HT1080 (cell line): Measurements from ENCODE around the gene CDC42EP5. TPM values are rescaled to one million over a fixed set of nuclear protein-coding genes. Genes with fewer than 3 reads are reported as not detected.
"Not testable (repeated sequence)": the region's sequence is repeated elsewhere in the genome, so short reads cannot be mapped to it uniquely, and the experiment has no call there.

Source experiments
- DNase-seq: peaks from one replicate; pipeline ENCODE4 v3.0.0-alpha.2; 2015; ENCODE audit warnings: low read depth
- total RNA-seq: library from RNA; depleted of rRNA; stranded (reverse); fragments of >200 nt; shearing (Covaris generic); gene quantifications from 2 replicates; pipeline ENCODE4 v1.2.3, GENCODE V29; 2014

The CDC42EP5 gene
- total RNA-seq, 1 experiment from 2014 or later: 1.8 TPM

- DNase-seq: no peak
These were observed 16.7 kb upstream of the CDC42EP5 start for GRCh38 chr19:54489766-54490165.

GRCh38 chr19:54489341-54489740 lies 16.2 kb upstream of the CDC42EP5 start:
- DNase-seq: no peak

GRCh38 chr19:54485851-54486250 lies 12.8 kb upstream of the CDC42EP5 start:
- no peak for DNase-seq

- no peak for DNase-seq
These were observed 11.4 kb upstream of the CDC42EP5 start for GRCh38 chr19:54484451-54484850.

GRCh38 chr19:54482889-54483288 lies 9.8 kb upstream of the CDC42EP5 start:
- no peak for DNase-seq

- DNase-seq: no peak
These were observed 8.3 kb upstream of the CDC42EP5 start for GRCh38 chr19:54481326-54481930.

GRCh38 chr19:54480051-54480450 lies 7.0 kb upstream of the CDC42EP5 start:
- no peak for DNase-seq

- no peak for DNase-seq
These were observed 5.7 kb upstream of the CDC42EP5 start for GRCh38 chr19:54478677-54479266.

- DNase-seq: no peak
These were observed 4.6 kb upstream of the CDC42EP5 start for GRCh38 chr19:54477650-54478049.

GRCh38 chr19:54475706-54476105 lies 2.6 kb upstream of the CDC42EP5 start:
- no peak for DNase-seq

- DNase-seq: no peak
These were observed 836 bp upstream of the CDC42EP5 start for GRCh38 chr19:54473892-54474372.

- no peak for DNase-seq
These were observed 1.9 kb downstream of the CDC42EP5 start for GRCh38 chr19:54470991-54471782.

- DNase-seq: no peak
These were observed 2.7 kb downstream of the CDC42EP5 start for GRCh38 chr19:54470276-54470887.

GRCh38 chr19:54469496-54469934 lies 3.6 kb downstream of the CDC42EP5 start:
- no peak for DNase-seq

GRCh38 chr19:54466110-54466480 lies 7.0 kb downstream of the CDC42EP5 start:
- not testable (repeated sequence) for DNase-seq

- no peak for DNase-seq
These were observed 7.5 kb downstream of the CDC42EP5 start for GRCh38 chr19:54465426-54466109.

GRCh38 chr19:54464630-54465425 lies 8.3 kb downstream of the CDC42EP5 start:
- DNase-seq: peak; percentile 87

- no peak for DNase-seq
These were observed 9.0 kb downstream of the CDC42EP5 start for GRCh38 chr19:54464044-54464629.

- DNase-seq: peak; percentile 95
These were observed 9.5 kb downstream of the CDC42EP5 start, which contains the start of gene LENG9 for GRCh38 chr19:54463531-54464043. Gene LENG9, minus strand, starts transcription at chr19:54463778. Its CDS starts 252 bp downstream, at chr19:54463526.
